ENCODE measurements around the gene AIF1L. TPM values are rescaled to one million over a fixed set of nuclear protein-coding genes. Genes with fewer than 3 reads are reported as not detected.

AIF1L gene
- total RNA-seq, 1 experiment from 2014 or later = 6.0 TPM

GRCh38 chr9:131160416-131161112, 64.2 kb downstream of the AIF1L start:
- BruUV-seq (replicated peaks) = no TSS peak
- Histone ChIP-seq H3K4me1 (ENCODE audit: control insufficient read depth, insufficient read depth, low read length) (no peaks in the 10 kb centered on the region), H3K27me3 (ENCODE audit: control insufficient read depth, insufficient read depth, low read length) (no peaks in the 10 kb centered on the region), H3K9me3 (ENCODE audit: control insufficient read depth, insufficient read depth, low read depth, low read length) (no peaks in the 10 kb centered on the region), H3K27ac (ENCODE audit: low read length) (no peak overlapping the region), H3K4me3 (ENCODE audit: low read depth in 2 of 2, low read length in 2 of 2) (no peak overlapping the region), H3K36me3 (ENCODE audit: control insufficient read depth, insufficient read depth, low read length) (peaks cover 19% of the 10 kb centered on the region)
- intact Hi-C loops (cut with micrococcal nuclease; ENCODE audit: unreplicated experiment) (no loop called here), in situ Hi-C loops (cut with HindIII; ENCODE audit: low pct_unique_long_range_greater_than_20kb, low sequenced_read_pairs) (no loop called here)
- CTCF ChIA-PET = no interaction called here
- DNase-seq (ENCODE audit: low read depth, low spot score) = no peak
- no peak for TF ChIP-seq SIN3A (IDR thresholded peaks at IDR 0.05; ENCODE audit: borderline replicate concordance, insufficient read depth, low read depth, low read length)
- no peak for TF ChIP-seq CTCF (IDR thresholded peaks at IDR 0.05)
- TF ChIP-seq POLR2AphosphoS5 (IDR thresholded peaks at IDR 0.05; ENCODE audit: low read depth, low read length) = no peak
- TF ChIP-seq TCF7L2 (IDR thresholded peaks at IDR 0.05; ENCODE audit: low read depth, low read length) = no peak
- TF ChIP-seq REST (IDR thresholded peaks at IDR 0.05; ENCODE audit: insufficient read depth in 1 of 2, low read depth in 2 of 2, low read length in 1 of 2) = no peak
- ATAC-seq = no peak
- POLR2A ChIA-PET = no interaction called here

GRCh38 chr9:131161585-131161984, 65.3 kb downstream of the AIF1L start:
- no peak overlapping the region for H3K27ac ChIP-seq (ENCODE audit: low read length)
- ATAC-seq = no peak
- no peaks in the 10 kb centered on the region for H3K4me1 ChIP-seq (ENCODE audit: control insufficient read depth, insufficient read depth, low read length)
- POLR2A ChIA-PET = no interaction called here
- H3K36me3 ChIP-seq (ENCODE audit: control insufficient read depth, insufficient read depth, low read length) = peaks cover 19% of the 10 kb centered on the region
- H3K27me3 ChIP-seq (ENCODE audit: control insufficient read depth, insufficient read depth, low read length) = no peaks in the 10 kb centered on the region
- no peak overlapping the region for H3K4me3 ChIP-seq (ENCODE audit: low read depth in 2 of 2, low read length in 2 of 2)
- intact Hi-C loops (cut with micrococcal nuclease; ENCODE audit: unreplicated experiment) (no loop called here), in situ Hi-C loops (cut with HindIII; ENCODE audit: low pct_unique_long_range_greater_than_20kb, low sequenced_read_pairs) (no loop called here)
- TF ChIP-seq SIN3A (IDR thresholded peaks at IDR 0.05; ENCODE audit: borderline replicate concordance, insufficient read depth, low read depth, low read length) = no peak
- no peak for TF ChIP-seq TCF7L2 (IDR thresholded peaks at IDR 0.05; ENCODE audit: low read depth, low read length)
- TF ChIP-seq REST (IDR thresholded peaks at IDR 0.05; ENCODE audit: insufficient read depth in 1 of 2, low read depth in 2 of 2, low read length in 1 of 2) = no peak
- no peak for TF ChIP-seq CTCF (IDR thresholded peaks at IDR 0.05)
- no peak for TF ChIP-seq POLR2AphosphoS5 (IDR thresholded peaks at IDR 0.05; ENCODE audit: low read depth, low read length)
- no peaks in the 10 kb centered on the region for H3K9me3 ChIP-seq (ENCODE audit: control insufficient read depth, insufficient read depth, low read depth, low read length)
- CTCF ChIA-PET = no interaction called here
- DNase-seq (ENCODE audit: low read depth, low spot score) = no peak
- BruUV-seq (replicated peaks) = no TSS peak

Data from Panc1 (cell line).